Measurements from ENCODE around the gene SLA2. TPM values are rescaled to one million over a fixed set of nuclear protein-coding genes. Genes with fewer than 3 reads are reported as not detected.
A peak's percentile ranks its signal among the peaks of the same experiment; 100 is the strongest.

The SLA2 gene
- total and polyA plus RNA-seq, 2 of the 8 experiments (the other 6 are each of a cell fraction or from before 2014, with no cell fraction given) = 0.18 TPM; not detected in 1

DNA sequence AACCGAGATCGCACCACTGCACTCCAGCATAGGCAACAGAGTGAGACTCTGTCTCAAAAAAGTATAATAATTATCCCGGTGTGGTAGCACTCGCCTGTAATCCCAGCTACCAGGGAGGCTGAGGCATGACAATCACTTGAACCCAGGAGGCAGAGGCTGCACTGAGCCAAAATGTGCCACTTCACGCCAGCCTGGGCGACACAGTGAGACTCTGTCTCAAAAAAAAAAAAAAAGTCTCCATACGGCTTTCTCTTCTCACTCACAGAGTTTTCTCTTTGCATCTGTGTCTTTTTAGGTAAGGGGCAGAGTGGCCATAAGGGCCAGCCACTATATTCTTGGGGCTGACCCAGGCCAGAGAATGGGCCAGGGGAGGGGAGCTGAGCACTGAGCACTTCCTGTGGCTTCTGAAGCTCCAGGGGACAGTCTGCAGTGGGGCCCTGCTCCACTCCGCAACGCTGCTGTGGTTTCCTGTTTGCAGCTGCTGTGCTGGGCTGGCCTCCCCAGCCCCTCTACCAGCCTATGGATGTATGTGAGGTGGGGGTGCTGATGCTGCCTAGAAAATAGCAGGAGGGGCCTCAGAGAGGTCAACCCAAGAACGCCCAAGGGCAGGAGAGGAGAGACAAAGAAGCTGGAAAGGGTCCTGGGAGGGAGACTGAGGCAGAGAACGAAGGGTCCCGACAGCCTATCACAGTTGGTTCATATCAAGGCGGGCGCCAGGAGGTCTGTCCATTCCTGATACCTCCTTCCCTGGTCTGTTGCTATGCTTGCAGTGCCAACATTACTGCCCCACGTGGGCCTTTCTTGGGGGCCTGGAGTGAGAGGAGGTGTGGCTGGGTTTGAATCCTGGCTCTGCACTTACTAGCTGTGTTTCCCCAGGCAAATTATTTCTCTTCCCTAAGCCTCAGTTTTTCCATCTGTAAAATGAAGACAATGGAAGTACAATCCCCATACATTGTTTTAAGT lies 16.0 kb downstream of the SLA2 start:
- Histone ChIP-seq H3K56ac (replicated peaks; ENCODE audit: insufficient read length, low read depth, low read length) (no peak overlapping the region), H3K79me2 (ENCODE audit: control insufficient read depth in 1 of 2, insufficient read depth in 2 of 2, low read length in 2 of 2) (no peaks in the 10 kb centered on the region), H2BK120ac (replicated peaks; ENCODE audit: low read depth, low read length) (no peak overlapping the region), H2AK5ac (ENCODE audit: low read depth, low read length) (no peak overlapping the region), H2BK12ac (ENCODE audit: low read depth, low read length) (no peak overlapping the region), H3K4me2 (ENCODE audit: insufficient read depth in 1 of 2, low read depth in 2 of 2, low read length in 2 of 2) (no peak overlapping the region), H2AFZ (ENCODE audit: low read length) (no peak overlapping the region), H3K27me3 (replicated peaks in 1 of 4; ENCODE audit: control insufficient read depth in 3 of 4, extremely low read depth in 1 of 4, insufficient read depth in 3 of 4, low read length in 3 of 4) (no peaks in the 10 kb centered on the region), H3K4me3 (ENCODE audit: extremely low read depth in 1 of 4, insufficient read depth in 2 of 4, low read depth in 3 of 4, low read length in 4 of 4) (no peak overlapping the region), H2BK15ac (ENCODE audit: low read length) (no peak overlapping the region), H3K4me1 (replicated peaks in 1 of 4; ENCODE audit: control insufficient read depth in 3 of 4, insufficient read depth in 4 of 4, low read length in 3 of 4) (no peaks in the 10 kb centered on the region; a peak in 2 of 7 replicates), H3K18ac (ENCODE audit: extremely low read depth, low read length) (no peak overlapping the region), H3K23me2 (ENCODE audit: low read depth, low read length) (no peaks in the 10 kb centered on the region), H4K5ac (ENCODE audit: insufficient read length, low read depth, low read length) (no peak overlapping the region), H2BK5ac (ENCODE audit: low read depth, low read length) (no peak overlapping the region), H3K9me3 (ENCODE audit: insufficient read depth in 2 of 2, low read depth in 1 of 2, low read length in 1 of 2) (no peaks in the 10 kb centered on the region), H4K8ac (ENCODE audit: extremely low read depth, insufficient read depth, low read length) (peak overlapping the region; percentile 59; the same call in 1 of the 2 replicates), H3K36me3 (ENCODE audit: control insufficient read depth in 2 of 4, insufficient read depth in 4 of 4, low read length in 3 of 4) (no peaks in the 10 kb centered on the region), H3K23ac (ENCODE audit: insufficient read length) (no peak overlapping the region), H3K27ac (ENCODE audit: low read depth, low read length) (no peak overlapping the region), H4K20me1 (replicated peaks in 1 of 2; ENCODE audit: control insufficient read depth in 1 of 2, insufficient read depth in 2 of 2, low read length in 2 of 2) (no peaks in the 10 kb centered on the region), H3K79me1 (ENCODE audit: low read depth, low read length) (no peaks in the 10 kb centered on the region), H4K91ac (replicated peaks; ENCODE audit: insufficient read length, low read length) (no peak overlapping the region), H3K4ac (replicated peaks; ENCODE audit: insufficient read length, low read depth, low read length) (no peak overlapping the region), H2BK20ac (ENCODE audit: low read length) (no peak overlapping the region), H3K14ac (ENCODE audit: insufficient read length) (no peak overlapping the region), H3K9ac (replicated peaks in 1 of 4; ENCODE audit: extremely low read depth in 1 of 4, low read depth in 3 of 4, low read length in 3 of 4) (no peak overlapping the region)
- ChIA-PET POLR2A (ENCODE audit: partially characterized antibody) (interaction anchor here (1.3 to 1.7 kb wide), 3 partner anchors 13 to 18 kb away, joined by 3 to 6 read pairs (median 4); no protein-coding TSS in a partner anchor), CTCF (ENCODE audit: partially characterized antibody) (interaction anchor here (0.6 to 9.9 kb wide), 8 partner anchors 16 to 259 kb away, joined by 3 to 92 read pairs (median 3); partner anchors contain the start of gene SLA2)
- FAIRE-seq = no peak
- no peak for DNase-seq (ENCODE audit: low read depth in 1 of 2, low spot score in 2 of 2)
- 84% methylated on average over 14 of the region's 15 CpGs; no CpG with 5 or more reads in 1 of the 2 experiments for WGBS, 2 experiments (ENCODE audit: extremely low coverage in 1 of 2, insufficient coverage in 1 of 2, insufficient read length in 1 of 2, insufficient replicate concordance in 2 of 2, low coverage in 1 of 2, low lambda C conversion rate in 2 of 2, missing lambda C conversion rate in 1 of 2)
- no peak for TF ChIP-seq EP300 (IDR thresholded peaks at IDR 0.05; ENCODE audit: borderline replicate concordance in 1 of 2, low read depth in 2 of 2, low read length in 2 of 2)
- TF ChIP-seq RXRA (IDR thresholded peaks at IDR 0.05; ENCODE audit: insufficient read depth, low read depth, low read length) = no peak
- TF ChIP-seq BCL11A (IDR thresholded peaks at IDR 0.05; ENCODE audit: low read depth in 2 of 2, low read length in 2 of 2) = no peak
- TF ChIP-seq TCF12 (IDR thresholded peaks at IDR 0.05; ENCODE audit: low read depth, low read length) = no peak
